Effector CD8-positive, alpha-beta T cell (primary cell): ENCODE measurements around the gene ISCA1.
"Not testable (repeated sequence)": the region's sequence is repeated elsewhere in the genome, so short reads cannot be mapped to it uniquely, and the experiment has no call there.

Experiments used
- DNase-seq: peaks from one replicate; lab custom pipeline; 2025; lab: John Stamatoyannopoulos, UW
- total RNA-seq, 4 experiments: gene quantifications; one replicate each; lab custom pipeline; 2026; lab: John Stamatoyannopoulos, UW

ISCA1 gene
- total RNA-seq = 40.5 to 63.1 (median 44.7) reads per million in 4 experiments

DNA sequence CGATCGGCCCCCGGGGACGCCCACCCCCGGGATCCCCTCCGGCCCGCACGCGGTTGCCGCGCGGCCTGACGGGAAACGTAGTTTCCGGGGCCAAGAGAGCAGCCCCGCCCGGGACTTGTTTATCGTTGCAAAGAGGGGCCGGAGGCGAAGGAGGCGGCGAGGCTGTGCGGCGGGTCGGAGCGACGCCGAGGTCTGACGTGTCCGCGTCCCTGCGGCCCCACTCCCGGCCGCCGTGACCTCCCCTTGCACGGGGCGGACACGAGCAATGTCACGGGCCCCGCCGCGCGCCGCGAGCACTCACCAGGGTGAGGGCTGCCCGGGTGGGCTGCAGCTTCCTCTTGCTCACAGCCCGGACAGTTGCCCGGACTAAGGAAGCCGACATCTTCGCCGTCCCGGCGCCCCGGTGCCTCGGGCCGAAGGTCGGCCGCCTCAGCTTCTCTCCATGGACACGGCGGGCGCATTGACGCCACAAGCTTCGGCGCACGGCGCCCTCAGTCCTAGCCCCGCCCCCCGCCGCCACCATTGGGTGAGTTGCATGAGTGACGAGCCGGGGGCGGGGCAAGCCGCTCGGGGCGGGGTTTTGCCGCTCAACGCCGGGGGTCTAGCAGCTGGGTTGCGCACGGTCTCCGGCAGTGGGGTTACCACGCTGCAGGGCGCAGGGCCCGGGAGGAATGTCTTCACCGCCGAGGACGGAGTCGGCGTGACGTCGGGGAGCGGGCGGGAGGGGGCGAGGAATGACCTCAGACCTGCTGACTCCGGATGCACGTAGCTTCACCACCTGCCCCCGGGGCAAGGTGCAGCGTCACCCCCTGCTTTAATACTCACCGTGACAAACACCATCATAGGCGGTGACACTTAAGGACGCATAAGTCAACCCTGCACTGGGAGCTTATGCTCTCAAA, at the start of gene ISCA1:
ISCA1 (minus strand) TSS at position 462 of the 902 bp plus-strand sequence; CDS start at position 382, 80 bp downstream.
- peak; percentile 99 for DNase-seq

DNA sequence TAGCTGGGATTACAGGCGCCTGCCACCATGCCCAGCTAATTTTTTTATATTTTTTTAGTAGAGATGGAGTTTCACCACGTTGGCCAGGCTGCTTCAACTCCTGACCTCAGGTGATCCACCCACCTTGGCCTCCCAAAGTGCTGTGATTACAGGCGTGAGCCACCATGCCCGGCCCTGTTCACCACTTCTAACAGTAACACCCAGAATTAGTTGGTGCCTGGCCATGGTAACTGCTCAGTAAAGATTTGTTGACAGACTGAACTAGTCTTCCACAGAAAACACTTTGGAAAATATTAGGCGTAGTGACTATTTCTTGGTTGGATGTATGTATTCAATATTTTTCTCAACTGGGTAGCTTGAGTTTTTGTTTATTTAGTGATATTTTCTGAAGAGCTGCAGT, 47.8 kb upstream of the ISCA1 start:
- DNase-seq = no peak

DNA sequence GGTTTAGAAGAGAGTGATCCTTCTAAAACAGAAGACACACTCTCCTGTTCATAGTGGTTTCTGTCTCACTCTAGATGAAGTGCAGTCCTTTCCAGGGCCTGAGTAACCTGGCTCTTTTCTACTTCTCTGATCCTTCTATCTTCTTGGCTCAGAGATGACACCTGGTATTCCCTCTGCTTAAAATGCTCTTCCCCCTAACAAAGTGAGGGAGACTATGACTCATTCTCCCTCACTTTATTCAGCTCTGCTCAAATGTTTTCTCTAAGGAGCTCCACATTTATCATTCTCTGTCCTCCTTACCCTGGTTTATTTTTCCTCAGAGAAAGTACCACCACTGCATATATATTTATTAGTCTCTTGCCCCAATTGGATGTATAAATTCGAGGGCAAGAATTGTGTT, 47.3 kb upstream of the ISCA1 start:
- no peak for DNase-seq

DNA sequence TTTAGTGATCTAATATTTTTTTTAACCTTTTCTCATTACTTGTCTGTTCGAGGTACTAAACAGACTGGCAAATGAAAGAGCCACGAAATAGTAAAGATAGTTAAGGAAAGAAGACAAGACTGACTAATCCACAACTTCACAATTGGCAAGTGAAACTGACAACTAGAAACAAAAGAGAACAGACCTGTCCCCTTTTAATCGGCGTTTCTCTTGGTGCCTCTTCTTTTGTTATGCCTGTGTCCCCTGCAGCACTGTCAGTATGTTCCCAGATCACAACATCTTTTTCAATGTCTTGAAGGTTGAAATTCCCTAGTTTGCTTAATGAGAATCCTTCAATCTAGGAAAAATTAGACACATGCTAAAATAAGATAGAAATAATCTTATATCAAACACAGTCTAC, 45.8 kb upstream of the ISCA1 start:
- DNase-seq = no peak

DNA sequence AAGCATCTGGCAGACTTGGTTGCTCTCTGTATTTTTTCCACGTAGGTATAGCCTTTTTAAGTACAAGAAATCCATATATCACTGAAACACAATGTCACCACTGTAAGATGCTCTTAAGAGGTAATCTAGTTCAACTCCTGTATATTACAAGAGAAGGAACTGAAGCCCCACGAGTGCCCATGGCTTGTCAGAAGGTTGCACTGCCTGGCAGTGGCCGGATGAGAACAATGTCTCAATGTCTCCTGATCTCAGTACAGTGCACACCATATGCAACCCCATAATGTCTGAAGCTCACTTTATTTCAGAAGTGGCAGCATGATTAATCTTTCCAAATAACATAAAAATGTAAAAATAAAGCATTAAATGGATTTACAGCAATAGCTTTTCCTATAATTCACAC, 44.2 kb upstream of the ISCA1 start:
- DNase-seq = no peak

DNA sequence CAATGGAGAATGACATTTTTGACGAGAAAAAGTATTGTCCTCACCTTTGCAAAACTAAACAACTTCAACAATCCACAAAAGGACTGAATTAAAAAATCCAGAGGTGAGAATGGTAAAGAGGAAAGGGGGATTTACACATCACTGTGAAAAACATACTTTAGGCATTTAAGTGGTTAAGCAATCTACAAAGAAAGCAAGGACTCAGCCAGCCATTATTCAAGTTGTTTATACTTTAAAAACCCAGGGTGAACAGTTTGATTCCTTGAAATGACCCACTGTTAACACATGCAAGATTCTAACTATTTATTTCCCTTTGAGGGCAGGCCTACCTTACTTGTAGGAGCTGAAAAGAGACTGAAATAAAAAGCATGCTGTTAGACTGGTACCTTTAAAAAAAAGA, 42.6 kb upstream of the ISCA1 start:
- no peak for DNase-seq

DNA sequence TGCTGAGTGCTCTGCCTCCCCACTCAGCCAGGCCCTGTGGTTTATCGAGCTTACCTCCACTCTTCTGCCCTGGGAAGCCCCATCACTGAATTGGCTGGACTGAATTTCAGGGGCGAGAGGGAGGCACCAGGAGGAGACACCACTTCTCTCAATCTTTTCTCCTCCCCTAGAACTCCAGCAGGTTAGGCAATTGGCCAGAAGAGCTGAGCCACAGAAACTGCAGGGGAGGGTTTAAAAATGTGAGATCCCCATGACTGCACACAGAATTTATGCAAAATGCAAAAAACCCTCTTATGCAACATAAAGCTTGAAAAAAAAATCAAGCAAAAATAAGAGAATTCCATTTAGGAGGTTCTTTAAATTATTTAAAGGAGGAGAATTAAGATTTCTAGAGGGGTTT, 42.0 kb upstream of the ISCA1 start:
- DNase-seq = no peak

DNA sequence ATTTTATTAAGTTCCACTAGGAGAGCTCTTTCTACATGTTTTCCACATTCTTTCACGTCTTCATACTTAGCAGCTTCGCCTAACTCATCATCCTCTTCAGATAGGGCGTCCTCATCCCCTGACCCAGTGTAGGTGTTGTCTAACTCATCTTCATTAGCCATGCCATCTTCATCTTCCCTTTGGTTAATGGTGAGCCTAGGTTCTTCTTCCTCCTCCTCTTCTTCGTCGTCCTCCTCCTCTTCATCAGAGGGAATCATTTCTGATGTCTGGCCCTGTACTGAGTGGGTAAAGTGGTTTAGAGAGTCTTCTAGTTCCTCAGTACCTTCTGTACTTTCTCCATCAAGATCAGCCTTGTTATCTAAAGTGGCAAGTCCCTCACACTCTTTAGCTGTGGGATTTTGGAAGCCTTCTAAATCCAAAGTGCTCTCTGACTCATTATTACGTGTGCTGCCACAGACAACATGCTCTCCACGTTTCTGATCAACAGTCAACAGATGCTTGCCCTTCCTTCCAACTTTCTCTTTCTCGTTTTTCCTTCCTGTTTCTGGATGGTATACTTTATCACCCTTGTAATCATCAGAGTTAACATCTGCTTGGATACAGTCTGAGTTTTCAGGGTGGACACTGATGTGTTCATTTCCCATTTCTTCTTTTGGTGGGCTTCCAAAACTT, 40.8 kb upstream of the ISCA1 start:
- no peak for DNase-seq

DNA sequence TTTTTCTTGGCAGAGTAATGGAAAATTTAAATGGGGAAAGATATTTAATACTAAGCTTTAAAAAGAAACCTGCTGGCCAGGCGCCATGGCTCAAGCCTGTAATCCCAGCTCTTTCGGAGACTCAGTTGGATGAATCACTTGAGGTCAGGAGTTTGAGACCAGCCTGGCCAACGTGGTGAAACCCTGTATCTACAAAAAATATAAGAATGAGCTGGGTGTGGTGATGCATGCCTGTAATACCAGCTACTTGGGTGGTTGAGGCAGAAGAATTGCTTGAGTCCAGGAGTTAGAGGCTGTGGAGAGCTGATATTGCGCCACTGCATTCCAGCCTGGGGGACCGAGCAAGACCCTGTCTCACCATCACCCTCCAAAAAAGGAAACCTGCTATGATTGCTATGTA, 39.0 kb upstream of the ISCA1 start:
- DNase-seq = no peak

DNA sequence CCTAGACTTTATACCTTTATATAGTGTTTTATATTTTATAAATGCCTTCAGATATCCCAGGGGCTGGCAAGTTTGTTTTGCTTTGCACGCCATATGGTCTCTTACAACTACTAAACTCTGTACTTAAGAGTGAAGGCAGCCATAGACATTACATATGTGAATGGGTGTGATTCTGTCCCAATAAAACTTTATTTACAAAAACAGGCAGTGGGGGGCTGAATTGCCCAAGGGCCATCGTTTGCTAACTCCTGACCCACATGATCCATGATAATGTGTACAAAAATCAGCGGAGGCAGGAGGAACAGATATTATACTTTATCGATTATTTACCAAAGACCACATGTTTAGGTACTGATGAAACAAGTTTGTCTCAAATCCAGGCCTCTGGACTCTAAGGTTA, 35.8 kb upstream of the ISCA1 start:
- no peak for DNase-seq

DNA sequence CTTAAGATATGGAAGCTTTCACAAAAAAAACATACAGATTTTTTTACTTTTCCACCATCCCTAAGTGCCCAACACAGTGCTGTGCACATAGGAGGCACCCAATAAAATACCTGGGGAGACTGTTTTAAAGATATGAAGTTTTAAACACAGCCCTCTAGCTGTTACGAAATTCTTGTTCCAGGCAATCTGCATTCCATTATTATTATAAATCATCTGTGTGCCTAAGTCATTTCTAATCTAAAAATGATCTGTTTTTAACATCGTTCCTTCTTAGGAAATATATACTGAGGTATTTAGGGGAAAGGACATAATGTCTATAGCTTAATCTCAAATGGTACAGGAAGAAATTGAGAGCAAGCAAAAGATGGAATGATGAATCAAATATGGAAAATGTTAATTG, 32.7 kb upstream of the ISCA1 start:
- no peak for DNase-seq

DNA sequence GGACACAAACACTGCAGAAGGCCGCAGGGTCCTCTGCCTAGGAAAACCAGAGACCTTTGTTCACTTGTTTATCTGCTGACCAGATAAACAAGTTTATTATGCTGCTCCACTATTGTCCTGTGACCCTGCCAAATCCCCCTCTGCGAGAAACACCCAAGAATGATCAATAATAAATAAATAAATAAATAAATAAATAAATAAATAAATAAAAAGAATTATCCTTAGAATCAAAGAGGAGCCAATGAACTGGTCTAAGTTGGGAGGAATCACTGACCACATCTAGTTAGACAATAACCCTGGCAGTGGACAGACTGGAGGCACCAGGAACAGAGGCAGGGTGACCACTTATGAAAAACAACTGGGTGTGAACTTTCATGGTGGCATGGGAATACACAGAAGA, 30.6 kb upstream of the ISCA1 start:
- not testable (repeated sequence) for DNase-seq

DNA sequence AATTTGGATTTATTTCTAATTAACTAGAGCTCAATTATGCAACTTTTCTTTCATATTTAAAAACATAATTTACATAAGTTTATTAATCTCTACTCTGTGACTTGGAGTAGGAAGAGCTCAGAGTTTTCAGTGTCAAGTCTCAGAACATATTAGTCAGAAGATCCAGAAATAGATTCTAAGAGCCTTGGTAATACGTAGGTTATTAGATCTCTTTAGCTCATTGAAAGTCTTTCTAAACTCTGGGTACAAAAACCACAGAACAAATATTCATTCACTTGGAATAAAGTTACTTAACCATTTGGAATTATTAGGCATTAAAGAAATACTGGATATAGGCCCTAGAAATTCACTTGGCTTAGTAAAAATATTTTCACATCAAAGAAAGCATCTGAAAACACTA, 26.3 kb upstream of the ISCA1 start:
- DNase-seq = no peak

DNA sequence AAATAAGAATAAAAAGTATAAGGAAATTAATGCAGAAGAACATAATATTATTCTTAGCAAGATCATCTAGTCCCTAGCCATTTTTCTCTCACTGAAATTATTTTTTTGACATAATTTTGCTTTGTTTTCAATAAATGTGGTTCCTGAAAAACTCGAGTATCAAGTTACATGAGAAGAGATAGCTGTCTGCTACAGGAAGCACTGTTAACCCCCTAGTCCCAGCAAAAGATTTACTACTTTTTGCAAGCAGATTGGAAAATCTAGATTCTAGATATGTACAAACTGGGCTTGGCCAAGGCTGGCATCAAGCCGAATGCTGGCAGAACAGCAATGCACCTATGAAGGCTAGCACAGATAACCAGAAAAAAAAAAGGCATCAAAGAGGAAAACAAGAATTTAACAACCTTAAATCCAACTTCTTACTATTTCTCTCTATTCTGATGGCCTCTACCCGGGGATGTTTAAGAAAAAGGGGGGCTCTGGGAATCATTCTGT, 21.9 kb upstream of the ISCA1 start:
- DNase-seq = no peak

DNA sequence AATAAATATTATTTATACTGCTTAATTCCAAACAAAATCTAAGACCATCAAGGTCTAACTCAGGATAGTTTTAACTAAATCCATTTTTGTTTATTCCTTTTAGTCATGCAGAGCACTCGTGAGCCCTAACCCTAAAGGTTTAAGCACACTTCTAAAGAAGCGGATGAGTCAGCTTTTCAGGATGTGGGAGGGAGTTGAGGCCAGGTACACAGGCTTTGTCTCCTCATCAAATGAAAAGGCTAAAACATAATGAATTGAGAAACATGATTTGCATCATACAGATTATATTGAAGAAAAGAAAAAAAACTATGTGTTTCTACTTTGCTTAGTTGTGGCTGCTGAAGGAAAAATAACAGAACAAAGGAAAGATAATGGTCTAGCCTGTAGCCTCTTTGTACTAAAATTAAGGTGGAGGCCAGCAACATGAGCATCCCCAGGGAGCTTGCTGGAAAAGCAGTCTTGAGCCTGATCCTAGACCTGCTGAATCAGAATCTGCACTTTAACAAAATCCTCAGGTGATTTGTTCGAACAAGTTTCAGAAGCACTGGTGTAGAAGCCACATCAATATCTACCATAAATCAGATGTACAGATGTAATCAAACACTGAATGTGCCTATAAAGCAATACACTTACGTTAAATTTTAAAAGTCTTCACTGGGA, 21.1 kb upstream of the ISCA1 start:
- no peak for DNase-seq

DNA sequence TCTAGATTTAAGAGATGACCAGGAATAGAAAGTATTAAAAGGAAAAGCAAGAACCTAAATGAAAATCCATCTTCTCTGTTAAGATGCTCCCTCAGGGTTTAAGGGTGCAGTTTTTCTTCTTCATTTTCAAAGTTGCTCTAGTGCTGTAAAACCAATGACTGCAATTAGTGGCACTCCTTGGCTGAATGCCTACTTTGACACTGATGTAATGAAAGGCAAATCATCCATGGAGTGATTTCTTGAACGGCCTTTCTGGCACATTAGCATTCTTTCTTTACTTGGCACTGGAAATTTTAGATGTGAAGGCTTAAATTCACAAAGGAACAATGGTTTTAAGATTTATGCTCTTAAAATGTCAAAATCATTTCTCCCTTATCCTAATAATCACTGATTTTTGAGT, 19.3 kb upstream of the ISCA1 start:
- no peak for DNase-seq

DNA sequence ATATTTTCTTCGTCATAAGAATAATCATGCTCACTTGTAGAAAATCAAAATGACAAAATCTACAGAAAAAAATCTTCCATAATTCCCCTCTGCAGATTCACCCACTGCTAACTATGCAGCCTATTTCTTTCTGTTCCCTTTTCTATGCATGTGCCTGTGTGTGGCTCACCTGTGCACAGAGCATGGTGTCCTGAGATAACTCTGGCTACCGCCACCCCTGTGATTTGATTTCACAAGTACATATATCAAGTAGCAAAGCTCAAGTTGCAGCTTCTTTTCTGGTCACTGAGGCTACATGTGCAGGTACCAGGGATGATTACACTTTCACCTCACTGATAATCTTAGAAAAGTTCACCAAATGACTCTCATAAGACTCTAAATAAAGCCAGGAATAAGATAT, 18.4 kb upstream of the ISCA1 start:
- DNase-seq = no peak

DNA sequence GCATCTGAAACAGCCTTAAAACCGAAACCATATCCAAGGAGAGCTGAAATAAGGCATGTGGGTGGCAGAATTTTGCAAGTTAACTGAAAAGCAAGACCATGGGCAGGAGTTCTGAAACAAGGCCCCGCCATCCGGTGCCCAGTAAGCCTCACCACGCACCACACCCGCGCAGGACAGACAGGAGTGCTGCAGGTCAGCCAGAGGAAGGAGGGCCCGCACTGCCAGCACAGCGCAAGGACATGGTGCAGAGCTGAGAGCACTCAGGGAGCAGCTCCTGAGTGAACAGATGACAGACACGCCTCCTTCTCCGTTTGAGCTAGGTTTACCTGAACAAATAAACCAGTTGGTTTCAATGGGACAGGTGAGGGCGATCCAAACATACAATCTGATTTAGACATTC, 16.5 kb upstream of the ISCA1 start:
- no peak for DNase-seq

DNA sequence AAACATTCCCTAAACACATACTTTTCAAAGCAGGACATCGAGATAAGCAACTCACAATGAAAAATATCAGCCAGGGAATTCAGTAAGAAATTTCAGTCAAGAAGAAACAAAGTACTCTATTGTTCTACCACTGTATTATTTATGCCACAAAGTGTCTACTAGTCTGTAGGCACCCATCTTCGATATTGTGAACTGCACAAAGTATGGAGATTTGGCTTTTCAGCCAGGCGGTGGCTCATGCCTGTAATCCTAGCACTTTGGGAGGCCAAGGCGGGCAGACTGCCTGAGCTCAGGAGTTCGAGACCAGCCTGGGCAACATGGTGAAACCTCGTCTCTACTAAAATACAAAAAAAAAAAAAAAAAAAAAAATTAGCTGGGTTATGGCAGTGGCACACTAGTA, 8.0 kb upstream of the ISCA1 start:
- DNase-seq = not testable (repeated sequence)

DNA sequence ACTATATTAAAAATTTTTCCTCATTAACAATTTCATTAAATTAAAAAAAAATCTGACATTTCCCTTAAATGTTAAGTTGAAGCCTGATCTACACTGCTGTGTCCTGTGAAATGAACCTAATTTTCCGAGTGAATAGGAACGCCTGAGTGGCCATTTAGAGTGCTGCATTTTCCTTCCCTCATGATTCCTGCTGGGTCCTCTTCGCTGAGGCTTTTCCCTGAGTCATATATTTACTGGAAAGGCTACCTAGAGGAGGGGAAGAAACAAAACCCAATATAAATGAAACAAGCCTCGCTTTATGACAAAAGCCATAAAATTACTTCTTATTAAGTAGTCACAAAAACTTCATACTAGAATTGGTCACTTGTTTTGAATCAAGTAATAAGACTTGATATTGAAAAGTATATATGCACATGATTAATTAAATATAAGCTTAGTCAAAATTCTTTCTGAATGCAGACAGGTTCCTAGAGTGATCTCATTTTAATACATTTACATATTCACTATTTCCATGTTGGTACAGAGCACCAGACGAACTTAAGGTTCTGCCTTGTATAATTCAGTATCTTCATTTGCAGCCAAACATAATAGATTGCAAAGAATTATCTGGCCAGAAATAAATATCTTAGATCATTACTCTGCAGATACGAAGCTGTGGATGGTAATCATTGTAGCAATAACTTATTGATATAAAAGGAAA, 6.3 kb upstream of the ISCA1 start:
- DNase-seq = no peak

DNA sequence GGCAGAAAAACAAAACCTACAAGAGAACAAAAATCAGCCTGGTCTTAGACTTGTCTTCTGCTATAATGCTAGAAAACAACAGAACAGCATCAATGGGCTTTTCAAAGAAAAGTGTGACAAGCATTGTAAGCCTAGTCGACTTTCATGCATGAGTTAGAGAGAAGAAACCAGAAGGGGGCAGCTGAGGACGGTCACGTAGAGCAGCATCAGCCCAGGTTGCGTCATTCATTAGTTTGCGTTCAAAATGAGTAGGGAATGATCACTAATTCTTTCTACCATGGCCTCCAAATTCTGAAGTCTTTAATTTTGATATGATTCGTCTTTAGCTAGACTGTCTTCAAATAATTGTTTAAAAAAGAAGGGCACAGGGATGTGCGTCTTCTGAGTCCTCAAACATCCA, 4.7 kb upstream of the ISCA1 start:
- no peak for DNase-seq

DNA sequence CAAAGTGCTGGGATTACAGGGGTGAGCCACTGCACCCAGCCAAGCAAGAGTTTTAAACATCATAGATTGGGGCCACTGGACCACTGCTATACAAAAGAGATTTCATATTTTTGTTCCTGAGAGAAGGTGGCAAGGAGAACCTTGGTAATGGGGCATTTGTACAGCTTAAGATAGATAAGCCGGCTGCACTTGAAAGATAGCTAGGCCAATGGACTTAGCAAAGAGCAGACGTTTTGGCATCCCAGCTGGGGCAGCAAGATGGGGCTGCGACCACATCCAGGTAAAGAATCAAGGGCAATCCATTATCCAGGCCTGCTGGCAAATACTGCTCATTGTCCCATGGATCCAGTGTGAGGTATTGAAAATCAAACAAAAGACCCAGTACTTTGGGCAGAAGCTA, 3.9 kb upstream of the ISCA1 start:
- no peak for DNase-seq
